Endodermal cell (in vitro differentiated cells): ENCODE data around the gene PARD6G. TPM values are rescaled to one million over a fixed set of nuclear protein-coding genes. Genes with fewer than 3 reads are reported as not detected.

Experiments used
- DNase-seq: peaks from one replicate; pipeline ENCODE4 v3.0.0-alpha.2; 2017
- H3K27ac ChIP-seq: 2 replicates; pipeline ENCODE4 v1.5.1; 2013; ENCODE audit warnings: mild to moderate bottlenecking, low read depth, low read length, moderate library complexity
- H3K27me3 ChIP-seq: 2 replicates; pipeline ENCODE4 v1.6.1; 2013; ENCODE audit warnings: mild to moderate bottlenecking, low read length, moderate library complexity; ENCODE audit not compliant: insufficient read depth, control insufficient read depth, poor library complexity, severe bottlenecking
- H3K36me3 ChIP-seq: 2 replicates; pipeline ENCODE4 v1.7.0; 2013; ENCODE audit warnings: mild to moderate bottlenecking, low read length, moderate library complexity; ENCODE audit not compliant: control insufficient read depth, insufficient read depth
- H3K4me1 ChIP-seq: one replicate; pipeline ENCODE4 v1.7.0; 2013; ENCODE audit warnings: low read length; ENCODE audit not compliant: control insufficient read depth, insufficient read depth
- H3K4me3 ChIP-seq: 2 replicates; pipeline ENCODE4 v1.5.1; 2013; ENCODE audit warnings: mild to moderate bottlenecking, low read length, moderate library complexity
- H3K9ac ChIP-seq: 2 replicates; pipeline ENCODE4 v1.6.1; 2013; ENCODE audit warnings: mild to moderate bottlenecking, low read length, moderate library complexity; ENCODE audit not compliant: poor library complexity, severe bottlenecking; ENCODE audit errors: extremely low read depth
- H3K9me3 ChIP-seq: 2 replicates; pipeline ENCODE4 v1.6.1; 2013; ENCODE audit warnings: mild to moderate bottlenecking, low read length, moderate library complexity; ENCODE audit not compliant: control insufficient read depth
- H3K27ac Mint-ChIP-seq: 2 replicates; pipeline ENCODE4 v1.8.0; 2020; ENCODE audit warnings: mixed read lengths
- H3K27me3 Mint-ChIP-seq: 2 replicates; pipeline ENCODE4 v1.8.0; 2021; ENCODE audit warnings: mild to moderate bottlenecking, mixed read lengths; ENCODE audit not compliant: insufficient read depth
- H3K36me3 Mint-ChIP-seq: 2 replicates; pipeline ENCODE4 v1.8.0; 2020; ENCODE audit warnings: low read depth, mixed read lengths
- H3K4me1 Mint-ChIP-seq: 2 replicates; pipeline ENCODE4 v1.8.0; 2020; ENCODE audit warnings: mixed read lengths
- H3K4me3 Mint-ChIP-seq: 2 replicates; pipeline ENCODE4 v1.8.0; 2020; ENCODE audit warnings: mild to moderate bottlenecking, moderate library complexity, mixed read lengths
- H3K9me3 Mint-ChIP-seq: 2 replicates; pipeline ENCODE4 v1.8.0; 2020; ENCODE audit warnings: mild to moderate bottlenecking, mixed read lengths
- CTCF ChIP-seq: fragments of 200-600 bp; sonication (generic); conservative IDR thresholded peaks from 2 replicates; pipeline ENCODE4 v1.5.0; 2021; ENCODE audit warnings: antibody characterized with exemption, mild to moderate bottlenecking
- WGBS, 2 experiments: methylation state at CpG; one replicate each; pipeline versions ENCODE4 v1.1.5 to v1.1.7; 2013; ENCODE audit warnings: missing lambda C conversion rate in 2 of 2, mixed read lengths in 1 of 2; ENCODE audit not compliant: insufficient coverage in 1 of 2, insufficient read length in 1 of 2; 5-methylcytosine and 5-hydroxymethylcytosine counted together
- total RNA-seq, 2 donors: library from RNA; stranded (reverse); fragmentation: NEBNext Ultra II Directional in 1 of 2; extraction: Animal tissue kit (Norgen Biotek cat#: 25700) in 1 of 2; gene quantifications; 2 replicates in 1 of 2; 3 replicates in 1 of 2; pipeline ENCODE4 v1.2.1, GENCODE V29; 2021

PARD6G gene
- total RNA-seq, 2 donors from 2014 or later, result 15.4 to 17.3 TPM

- Histone ChIP-seq H3K27ac (peak overlapping the region; percentile 24), H3K4me3 (no peak overlapping the region), H3K4me1 (no peaks in the 10 kb centered on the region), H3K9me3 (no peaks in the 10 kb centered on the region), H3K9ac (no peak overlapping the region), H3K27me3 (no peaks in the 10 kb centered on the region), H3K36me3 (no peaks in the 10 kb centered on the region)
- no peak for DNase-seq
- no peaks in the 10 kb centered on the region for H3K9me3 Mint-ChIP-seq
- no peaks in the 10 kb centered on the region for H3K4me1 Mint-ChIP-seq
- WGBS, 2 experiments, result 80 to 91% methylated on average over 4 to 17 of the region's 17 CpGs
- no peaks in the 10 kb centered on the region for H3K27me3 Mint-ChIP-seq
- H3K4me3 Mint-ChIP-seq, result no peak overlapping the region
- H3K27ac Mint-ChIP-seq, result no peak overlapping the region
- H3K36me3 Mint-ChIP-seq, result no peaks in the 10 kb centered on the region
- no peak for TF ChIP-seq CTCF
Observed at GRCh38 chr18:80176334-80177073, 70.8 kb downstream of the PARD6G start.

- Histone ChIP-seq H3K4me1 (no peaks in the 10 kb centered on the region), H3K27ac (no peak overlapping the region), H3K9ac (no peak overlapping the region), H3K27me3 (no peaks in the 10 kb centered on the region), H3K9me3 (no peaks in the 10 kb centered on the region), H3K36me3 (no peaks in the 10 kb centered on the region), H3K4me3 (no peak overlapping the region)
- Mint-ChIP-seq H3K4me1 (no peaks in the 10 kb centered on the region), H3K27ac (no peak overlapping the region), H3K4me3 (no peak overlapping the region), H3K36me3 (no peaks in the 10 kb centered on the region), H3K27me3 (no peaks in the 10 kb centered on the region), H3K9me3 (no peaks in the 10 kb centered on the region)
- 83 to 85% methylated on average over 13 to 18 of the region's 18 CpGs for WGBS, 2 experiments
- TF ChIP-seq CTCF, result no peak
- DNase-seq, result no peak
Observed at GRCh38 chr18:80175451-80176204, 71.7 kb downstream of the PARD6G start.

GRCh38 chr18:80173060-80173459, 74.3 kb downstream of the PARD6G start:
- H3K27me3 Mint-ChIP-seq, result no peaks in the 10 kb centered on the region
- no peaks in the 10 kb centered on the region for H3K4me1 ChIP-seq
- H3K36me3 Mint-ChIP-seq, result no peaks in the 10 kb centered on the region
- no peak overlapping the region for H3K9ac ChIP-seq
- H3K27ac ChIP-seq, result no peak overlapping the region
- no peaks in the 10 kb centered on the region for H3K27me3 ChIP-seq
- H3K9me3 ChIP-seq, result no peaks in the 10 kb centered on the region
- 87 to 91% methylated on average over 9 to 10 of the region's 10 CpGs for WGBS, 2 experiments
- no peaks in the 10 kb centered on the region for H3K36me3 ChIP-seq
- H3K27ac Mint-ChIP-seq, result no peak overlapping the region
- no peaks in the 10 kb centered on the region for H3K9me3 Mint-ChIP-seq
- TF ChIP-seq CTCF, result no peak
- H3K4me1 Mint-ChIP-seq, result no peaks in the 10 kb centered on the region
- no peak overlapping the region for H3K4me3 ChIP-seq
- H3K4me3 Mint-ChIP-seq, result no peak overlapping the region
- no peak for DNase-seq
